Suppressor macrophage (primary cell): Measurements from ENCODE around the gene ANXA9.

Experiments used
- DNase-seq, 4 experiments: peaks; one replicate each; pipeline ENCODE4 v3.0.0-alpha.2; 2020 to 2022
- total RNA-seq, 17 experiments: gene quantifications; one replicate each; lab custom pipeline; 2026; ENCODE audit warnings: mixed read lengths in 6 of 17, inconsistent platforms in 3 of 17; lab: John Stamatoyannopoulos, UW

The ANXA9 gene, protein sequence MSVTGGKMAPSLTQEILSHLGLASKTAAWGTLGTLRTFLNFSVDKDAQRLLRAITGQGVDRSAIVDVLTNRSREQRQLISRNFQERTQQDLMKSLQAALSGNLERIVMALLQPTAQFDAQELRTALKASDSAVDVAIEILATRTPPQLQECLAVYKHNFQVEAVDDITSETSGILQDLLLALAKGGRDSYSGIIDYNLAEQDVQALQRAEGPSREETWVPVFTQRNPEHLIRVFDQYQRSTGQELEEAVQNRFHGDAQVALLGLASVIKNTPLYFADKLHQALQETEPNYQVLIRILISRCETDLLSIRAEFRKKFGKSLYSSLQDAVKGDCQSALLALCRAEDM
- 0.17 to 2.6 (median 1.2) reads per million in 17 experiments for total RNA-seq

DNA sequence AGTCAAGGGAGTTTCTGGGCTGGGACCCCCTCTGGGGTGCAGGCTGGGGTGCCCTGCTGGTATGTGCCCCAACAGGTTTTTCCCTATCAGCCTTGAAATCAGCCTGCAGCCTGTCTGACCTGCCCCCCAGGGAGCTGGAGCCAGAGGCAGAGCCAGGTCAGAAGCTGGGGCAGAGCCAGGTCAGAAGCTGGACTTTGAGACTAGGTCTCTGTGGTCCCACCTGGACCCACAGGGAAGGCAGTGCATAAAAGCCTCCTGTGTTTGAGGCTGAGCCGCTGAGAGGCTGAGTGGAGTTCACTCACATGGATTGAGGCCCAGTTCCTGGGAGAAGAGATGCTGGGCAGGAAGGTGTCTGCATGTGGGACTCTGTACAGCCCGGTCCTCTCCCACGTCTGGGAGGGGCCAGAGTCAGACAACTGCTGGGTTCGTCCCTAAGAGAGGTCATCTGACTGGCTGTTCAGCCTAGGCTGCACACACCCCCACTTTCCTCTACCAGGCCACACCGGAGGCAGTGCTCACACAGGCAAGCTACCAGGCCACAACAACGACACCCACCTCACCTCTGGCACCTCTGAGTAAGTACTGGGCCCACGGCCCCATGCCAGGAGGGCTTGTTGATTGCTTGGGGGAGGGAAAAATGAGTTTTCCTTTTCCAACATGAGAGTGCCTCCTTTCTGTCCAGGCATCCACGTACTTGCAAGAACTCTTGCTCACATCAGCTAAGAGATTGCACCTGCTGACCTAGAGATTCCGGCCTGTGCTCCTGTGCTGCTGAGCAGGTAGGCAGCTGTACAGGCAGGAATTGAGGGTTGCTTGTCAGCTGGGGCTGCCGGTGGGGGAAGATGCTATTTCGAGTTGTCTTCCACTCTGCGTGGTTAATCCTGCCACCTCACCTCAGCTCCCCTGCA is at the start of gene ANXA9:
Gene ANXA9 (plus strand): TSS at position 488 of the 908 bp plus-strand sequence. CDS start 814 bp downstream, outside the sequence.
- peak; percentile 33 to 76 (median 59) for DNase-seq

DNA sequence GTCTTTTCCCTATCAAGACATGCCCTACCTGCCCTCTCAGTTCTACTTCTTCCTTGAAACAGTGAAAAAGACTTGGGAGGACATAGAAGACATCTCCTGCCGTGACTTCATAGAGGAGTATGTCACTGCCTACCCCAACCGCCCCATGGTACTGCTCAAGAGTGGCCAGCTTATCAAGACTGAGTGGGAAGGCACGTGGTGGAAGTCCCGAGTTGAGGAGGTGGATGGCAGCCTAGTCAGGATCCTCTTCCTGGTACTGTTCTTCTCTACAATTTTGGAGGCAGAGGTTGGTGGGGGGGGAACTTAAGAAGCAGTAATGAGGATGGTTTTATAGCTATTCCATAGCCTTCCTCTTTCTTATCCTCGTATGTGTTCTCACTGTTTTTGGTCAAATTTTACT is 37.2 kb upstream of the ANXA9 start:
- DNase-seq, result peak in 1 of 4 experiments; percentile 10

DNA sequence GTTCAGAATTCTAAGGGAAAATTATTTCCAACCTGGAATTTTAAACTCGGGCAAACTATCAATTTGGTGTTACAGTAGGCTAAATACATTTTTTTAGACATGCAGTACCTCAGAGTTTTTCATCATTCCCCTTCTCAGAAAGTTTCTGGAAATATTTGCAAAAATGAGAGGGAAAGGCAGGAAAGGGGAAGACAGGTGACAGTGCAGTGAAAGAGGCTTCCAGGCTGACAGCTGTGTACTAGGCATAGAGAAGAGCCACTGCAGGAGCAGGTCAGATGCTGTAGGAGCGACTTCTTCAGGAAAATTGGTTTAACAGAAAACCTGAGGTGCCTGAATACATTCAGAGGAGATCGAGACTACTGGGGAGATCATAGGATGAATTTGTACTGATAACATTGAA is 27.4 kb upstream of the ANXA9 start:
- no peak for DNase-seq

DNA sequence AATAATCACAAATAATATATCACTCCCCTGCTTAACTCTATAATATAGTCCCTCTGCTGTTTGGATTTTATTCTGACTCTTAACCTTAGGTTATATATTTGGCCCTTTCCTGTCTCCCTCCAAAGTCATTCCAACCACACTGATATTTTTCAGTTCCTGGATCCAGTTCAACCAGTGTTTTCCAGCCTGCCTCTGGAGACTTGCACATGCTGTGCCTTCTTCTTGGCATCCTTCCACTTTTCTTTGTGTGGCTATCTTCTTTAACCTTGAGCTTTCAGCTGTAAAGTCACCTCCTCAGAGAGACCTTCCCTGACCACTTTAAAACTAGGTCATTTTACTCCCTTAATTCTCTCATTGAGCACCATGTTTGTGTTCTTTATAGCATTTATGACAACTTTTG is 26.8 kb upstream of the ANXA9 start:
- DNase-seq, result no peak

DNA sequence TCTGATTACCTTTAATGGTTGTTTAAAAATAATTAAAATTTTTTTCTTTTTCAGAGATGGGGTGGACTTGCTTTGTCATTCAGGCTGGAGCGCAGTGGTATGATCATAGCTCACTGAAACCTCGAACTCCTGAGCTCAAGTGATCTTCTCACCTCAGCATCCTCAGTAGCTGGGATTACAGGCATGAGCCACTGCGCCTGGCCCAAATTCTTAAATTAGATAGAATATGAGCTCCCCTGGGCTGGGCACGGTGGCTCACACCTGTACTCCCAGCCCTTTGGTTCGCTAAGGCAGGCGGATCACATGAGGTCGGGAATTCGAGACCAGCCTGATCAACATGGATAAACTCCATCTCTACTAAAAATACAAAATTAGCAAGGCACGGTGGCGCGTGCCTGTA is 24.4 kb upstream of the ANXA9 start:
- no peak for DNase-seq

DNA sequence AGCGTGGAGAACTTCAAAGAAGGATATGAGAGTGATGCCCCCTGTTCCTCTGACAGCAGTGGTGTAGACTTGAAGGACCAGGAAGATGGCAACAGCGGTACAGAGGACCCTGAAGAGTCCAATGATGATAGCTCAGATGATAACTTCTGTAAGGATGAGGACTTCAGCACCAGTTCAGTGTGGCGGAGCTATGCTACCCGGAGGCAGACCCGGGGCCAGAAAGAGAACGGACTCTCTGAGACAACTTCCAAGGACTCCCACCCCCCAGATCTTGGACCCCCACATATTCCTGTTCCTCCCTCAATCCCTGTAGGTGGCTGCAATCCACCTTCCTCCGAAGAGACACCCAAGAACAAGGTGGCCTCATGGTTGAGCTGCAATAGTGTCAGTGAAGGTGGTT is 21.4 kb upstream of the ANXA9 start:
- no peak for DNase-seq

DNA sequence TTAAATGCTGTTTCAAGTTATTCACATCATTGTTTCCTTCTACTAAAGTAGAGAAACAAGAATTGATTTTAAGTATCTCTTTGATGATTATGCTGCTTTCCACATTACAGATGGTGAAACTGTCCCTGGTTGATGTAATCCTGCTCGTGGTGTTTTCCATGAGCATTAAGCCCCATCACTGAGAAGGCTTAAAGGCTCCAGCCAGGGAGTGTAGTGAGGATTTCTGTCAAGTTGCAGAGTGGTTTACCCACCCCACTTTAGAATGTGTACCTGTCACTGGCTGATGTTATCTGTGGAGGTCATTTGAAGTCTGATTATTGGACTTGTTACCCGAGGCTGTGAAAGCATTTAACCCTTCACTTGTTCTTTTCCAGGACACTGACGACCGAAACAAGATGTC is 20.3 kb upstream of the ANXA9 start:
- DNase-seq, result no peak

DNA sequence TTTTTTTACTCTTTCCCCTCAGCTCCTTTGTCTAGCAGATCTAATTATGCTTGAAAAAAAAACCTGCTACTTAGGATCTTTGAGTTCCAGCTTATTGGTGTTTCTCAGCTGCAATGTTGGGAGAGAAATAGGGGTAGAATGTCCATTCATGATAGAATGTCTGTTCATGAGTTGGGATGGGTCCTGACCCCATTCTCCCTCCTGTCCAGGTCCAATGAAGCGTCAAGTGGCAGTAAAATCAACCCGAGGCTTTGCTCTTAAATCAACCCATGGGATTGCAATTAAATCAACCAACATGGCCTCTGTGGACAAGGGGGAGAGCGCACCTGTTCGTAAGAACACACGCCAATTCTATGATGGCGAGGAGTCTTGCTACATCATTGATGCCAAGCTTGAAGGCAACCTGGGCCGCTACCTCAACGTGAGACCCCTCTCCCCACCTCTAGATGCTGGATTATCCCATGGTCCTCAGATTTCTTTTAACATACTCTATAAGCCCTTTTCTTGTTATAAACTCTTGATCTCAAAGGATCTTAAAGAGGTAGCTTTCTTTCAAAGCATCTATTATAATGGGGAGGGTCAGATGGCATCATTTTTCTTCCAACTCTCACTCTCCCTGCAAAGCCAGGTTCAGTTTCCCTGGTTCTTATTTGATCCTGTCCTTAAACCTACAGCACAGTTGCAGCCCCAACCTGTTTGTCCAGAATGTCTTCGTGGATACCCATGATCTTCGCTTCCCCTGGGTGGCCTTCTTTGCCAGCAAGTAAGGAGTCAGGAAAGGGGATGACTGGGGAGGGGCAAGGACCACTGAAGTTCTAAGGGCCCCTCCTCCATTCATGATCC is 18.6 kb upstream of the ANXA9 start:
- DNase-seq, result no peak

DNA sequence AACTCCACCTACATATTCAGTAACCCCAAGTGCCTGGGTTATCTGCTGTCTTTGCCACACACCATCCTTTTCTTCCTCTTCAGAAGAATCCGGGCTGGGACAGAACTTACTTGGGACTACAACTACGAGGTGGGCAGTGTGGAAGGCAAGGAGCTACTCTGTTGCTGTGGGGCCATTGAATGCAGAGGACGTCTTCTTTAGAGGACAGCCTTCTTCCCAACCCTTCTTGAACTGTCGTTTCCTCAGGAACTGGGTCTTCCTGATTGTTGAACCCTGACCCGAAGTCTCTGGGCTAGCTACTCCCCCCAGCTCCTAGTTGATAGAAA is 18.0 kb upstream of the ANXA9 start:
- DNase-seq, result no peak

DNA sequence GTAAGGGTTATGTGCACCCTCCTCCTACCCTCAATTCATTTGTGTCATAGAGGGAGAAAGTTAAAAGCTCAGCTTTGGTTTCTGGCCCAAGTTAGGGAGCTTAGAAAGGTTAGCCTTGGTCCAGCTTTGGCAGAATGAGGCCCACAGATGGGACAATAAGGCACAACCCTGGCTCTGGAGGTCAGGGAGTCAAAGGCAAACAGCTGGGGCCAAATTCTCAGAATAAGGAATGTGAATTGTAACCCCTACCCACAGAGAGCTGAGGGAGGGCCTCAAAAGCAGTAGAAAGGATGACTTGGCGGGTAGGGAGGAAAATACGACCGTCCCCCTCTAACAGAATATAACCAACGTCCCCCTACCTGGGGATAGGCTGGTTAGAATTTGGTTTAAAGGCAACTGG is 16.5 kb upstream of the ANXA9 start:
- DNase-seq, result no peak

DNA sequence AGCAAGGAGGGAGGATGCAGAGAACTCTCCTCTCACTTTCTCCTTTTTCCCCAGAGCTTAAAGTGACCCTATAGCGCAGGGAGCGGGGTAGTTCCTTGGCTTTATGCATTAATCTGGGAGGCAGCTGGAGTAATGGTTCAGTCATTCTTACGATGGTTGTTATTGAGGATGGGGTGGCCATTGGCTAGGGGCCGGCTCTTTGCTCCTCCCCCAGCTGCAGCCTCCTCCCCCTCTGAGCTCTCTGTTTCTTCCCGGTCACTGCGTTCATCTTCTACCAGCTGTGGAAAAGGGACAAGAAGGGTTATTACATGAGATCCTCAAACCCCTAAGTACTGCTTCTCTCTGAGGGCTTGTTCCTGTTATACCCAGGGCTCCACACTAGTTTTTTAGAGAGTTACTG is 16.1 kb upstream of the ANXA9 start:
- no peak for DNase-seq

DNA sequence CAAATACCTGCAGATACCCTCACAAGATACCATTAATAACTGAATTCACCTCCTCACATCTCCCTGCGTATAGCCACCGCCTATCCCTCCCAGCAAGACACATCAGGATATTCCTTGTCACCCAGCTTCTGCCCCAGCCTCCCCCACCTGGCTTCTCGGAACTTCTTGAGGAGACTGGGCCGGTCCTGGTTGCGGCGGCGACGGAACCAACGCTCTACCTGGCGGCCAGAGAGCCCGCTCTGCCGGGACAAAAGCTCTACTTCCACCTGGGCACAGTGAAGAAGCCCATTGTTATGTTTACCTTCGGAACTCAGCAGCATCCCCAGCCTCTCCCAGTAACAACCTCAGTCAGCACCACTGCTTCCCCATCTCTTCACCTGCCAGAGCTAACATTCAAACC is 14.2 kb upstream of the ANXA9 start:
- DNase-seq, result no peak

DNA sequence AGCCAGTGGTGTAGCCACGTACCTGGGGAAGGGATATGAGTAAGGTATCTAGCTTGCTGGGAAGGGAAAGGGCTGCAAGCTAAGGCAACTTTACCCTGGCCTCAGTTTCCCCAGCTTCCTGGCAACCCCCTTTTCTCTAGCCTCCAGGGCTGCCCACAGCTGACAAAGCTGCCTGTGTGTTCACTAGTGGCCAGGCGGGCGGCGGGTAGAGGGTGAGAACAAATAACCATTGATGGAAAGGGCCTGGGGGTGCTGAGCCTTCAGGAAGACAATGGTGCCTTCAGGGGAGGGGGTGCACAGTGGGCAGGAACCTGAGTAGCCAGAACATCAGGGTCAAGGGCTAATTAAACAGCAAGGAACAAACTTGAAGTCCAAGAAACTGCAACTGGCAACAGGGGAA is 13.6 kb upstream of the ANXA9 start:
- DNase-seq, result no peak

DNA sequence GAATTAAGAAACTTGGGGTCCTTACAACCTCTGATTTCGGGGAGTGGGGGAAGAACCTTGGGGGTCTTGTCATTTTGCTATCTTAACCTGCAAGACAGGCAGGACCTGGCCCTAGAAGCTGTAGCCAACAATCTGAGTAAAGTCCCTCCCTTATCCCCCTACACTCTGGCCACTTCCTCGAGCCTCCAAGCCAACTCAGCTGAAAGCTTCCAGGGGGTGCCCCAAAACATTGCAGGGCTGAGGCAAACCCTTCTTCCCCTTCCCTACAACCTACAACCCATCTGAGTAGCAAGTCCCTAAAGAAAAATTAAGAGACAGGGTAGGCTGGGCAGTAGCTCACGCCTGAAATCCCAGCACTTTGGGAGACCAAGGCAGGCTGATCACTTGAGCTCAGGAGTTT is 12.5 kb upstream of the ANXA9 start:
- peak; percentile 25 to 59 (median 51) for DNase-seq

DNA sequence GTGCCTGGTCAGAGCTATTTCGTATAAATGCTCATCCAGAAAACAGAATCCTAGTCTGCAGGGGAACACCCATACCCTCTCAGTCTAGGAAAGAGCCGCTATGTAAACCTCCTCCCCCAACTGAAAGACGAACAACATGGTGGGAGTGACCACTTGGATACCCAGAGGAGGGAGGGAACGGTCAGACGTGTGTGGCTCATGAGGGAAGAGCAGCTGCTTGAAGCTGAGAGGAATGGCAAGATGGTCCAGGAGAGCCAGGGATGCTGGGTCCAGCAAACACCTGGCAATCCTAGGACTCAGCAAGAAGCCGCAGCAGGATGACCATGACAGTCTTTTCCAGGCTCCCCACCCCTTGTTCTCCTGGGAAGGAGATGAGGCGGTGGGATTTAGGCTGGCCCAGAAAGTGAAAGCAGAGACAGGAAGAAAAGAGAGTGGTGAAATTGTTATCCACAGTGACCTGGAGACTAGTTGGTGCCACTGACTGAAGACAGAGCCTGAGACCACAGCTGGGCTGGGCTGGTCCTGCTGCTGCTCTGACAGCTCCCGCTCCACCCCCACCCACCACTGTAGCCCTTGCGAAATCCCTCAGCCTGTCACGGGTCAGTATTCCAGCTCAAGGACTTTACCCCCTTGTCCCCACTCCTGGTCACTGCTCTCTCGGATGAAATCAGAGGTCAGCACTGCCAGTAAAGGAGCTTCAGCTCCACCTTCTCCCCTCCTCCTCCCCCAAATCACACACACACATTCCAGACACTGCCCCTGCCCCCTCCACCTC is 11.1 kb upstream of the ANXA9 start:
- peak; percentile 40 to 72 (median 58) for DNase-seq

DNA sequence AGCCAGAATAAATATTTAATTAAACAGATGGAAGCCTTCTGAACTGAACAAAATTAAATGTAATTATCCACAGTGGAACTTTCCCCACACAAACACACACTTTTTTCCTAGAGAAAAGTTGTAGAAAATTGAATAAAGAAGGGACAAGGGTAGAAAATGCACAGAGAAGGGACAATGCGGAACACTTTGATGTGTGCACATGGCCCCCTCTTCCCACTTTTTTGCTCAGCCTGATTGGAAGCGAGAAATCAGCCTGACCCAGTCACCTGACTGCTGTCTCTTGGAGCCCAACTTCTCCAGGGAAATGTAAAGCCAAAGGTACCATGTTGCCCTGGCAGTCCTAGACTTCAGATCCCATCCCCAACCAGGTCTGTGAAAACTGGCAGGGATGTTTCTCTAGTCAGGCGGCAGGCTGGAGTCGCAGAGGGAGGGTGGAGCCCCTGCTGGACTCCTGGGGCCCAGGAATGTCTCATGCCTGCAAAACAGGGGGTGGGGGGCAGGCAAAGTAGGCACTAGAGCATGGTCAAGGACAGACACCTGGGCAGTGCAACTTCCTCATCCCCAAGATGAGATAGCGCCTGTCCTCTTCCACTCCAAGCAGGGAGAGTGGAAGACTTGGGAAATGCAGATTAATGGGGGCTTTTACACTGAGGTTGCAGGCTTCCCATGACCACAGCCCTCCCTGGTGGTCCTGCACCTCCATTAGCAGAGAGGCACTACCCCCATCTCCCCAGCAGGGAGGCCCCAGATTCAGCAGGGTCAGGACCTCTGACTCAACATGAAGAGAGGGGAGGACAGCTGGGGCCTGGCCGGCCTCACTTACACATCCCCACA is 10.3 kb upstream of the ANXA9 start:
- DNase-seq, result peak in 1 of 4 experiments; percentile 24

DNA sequence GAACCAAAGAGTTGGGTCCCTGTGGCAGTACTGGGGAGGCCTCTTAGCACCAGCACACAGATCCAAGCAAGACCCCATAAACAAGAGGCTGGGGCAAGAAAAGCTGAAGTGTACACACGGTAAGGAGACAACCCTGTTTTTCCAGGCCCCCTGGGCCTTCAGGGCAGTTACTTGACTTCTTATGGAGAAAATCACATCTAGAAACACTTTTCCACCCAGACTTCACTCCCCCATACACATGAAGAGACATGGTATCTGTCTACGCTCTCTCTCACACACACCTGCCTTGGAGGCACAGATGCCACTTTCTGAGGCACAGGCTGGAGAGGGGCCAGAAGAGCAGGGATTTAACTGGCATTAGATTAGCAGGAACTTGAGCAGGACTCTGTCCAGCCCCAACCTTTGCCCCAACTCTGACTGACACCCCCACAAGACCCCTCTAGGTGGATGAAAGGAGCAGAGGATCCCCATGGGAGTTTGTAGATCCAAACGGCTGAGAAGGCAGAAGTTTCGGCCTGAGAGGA is 9.6 kb upstream of the ANXA9 start:
- no peak for DNase-seq

DNA sequence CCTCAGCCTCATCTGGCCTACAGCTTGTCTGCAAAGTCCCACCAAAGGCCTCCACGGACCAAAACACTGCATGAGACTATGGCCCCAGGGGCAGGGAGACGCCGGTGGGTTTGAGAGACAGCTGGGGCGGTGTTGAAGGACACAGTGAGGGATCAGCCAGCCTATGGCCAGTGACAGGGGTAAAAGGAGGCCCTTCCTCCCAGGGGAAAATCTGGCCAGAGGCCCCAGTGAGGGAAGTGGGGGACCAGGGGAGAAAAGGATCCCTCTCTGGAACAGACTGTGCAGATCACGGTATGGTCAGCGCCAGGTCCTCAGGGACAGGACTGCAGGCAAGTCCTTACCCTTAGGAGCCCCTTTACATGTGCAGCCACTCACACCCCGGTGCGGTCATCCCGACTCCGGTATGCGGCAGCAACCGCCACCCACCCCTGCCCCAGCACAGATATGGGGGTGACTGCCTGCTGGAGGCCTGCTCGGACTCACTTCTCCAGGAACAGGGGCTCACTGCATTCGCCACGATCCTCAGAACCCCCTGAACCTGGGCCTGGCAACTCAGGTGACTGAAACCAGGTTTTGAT is 8.7 kb upstream of the ANXA9 start:
- DNase-seq, result peak in 1 of 4 experiments; percentile 26

DNA sequence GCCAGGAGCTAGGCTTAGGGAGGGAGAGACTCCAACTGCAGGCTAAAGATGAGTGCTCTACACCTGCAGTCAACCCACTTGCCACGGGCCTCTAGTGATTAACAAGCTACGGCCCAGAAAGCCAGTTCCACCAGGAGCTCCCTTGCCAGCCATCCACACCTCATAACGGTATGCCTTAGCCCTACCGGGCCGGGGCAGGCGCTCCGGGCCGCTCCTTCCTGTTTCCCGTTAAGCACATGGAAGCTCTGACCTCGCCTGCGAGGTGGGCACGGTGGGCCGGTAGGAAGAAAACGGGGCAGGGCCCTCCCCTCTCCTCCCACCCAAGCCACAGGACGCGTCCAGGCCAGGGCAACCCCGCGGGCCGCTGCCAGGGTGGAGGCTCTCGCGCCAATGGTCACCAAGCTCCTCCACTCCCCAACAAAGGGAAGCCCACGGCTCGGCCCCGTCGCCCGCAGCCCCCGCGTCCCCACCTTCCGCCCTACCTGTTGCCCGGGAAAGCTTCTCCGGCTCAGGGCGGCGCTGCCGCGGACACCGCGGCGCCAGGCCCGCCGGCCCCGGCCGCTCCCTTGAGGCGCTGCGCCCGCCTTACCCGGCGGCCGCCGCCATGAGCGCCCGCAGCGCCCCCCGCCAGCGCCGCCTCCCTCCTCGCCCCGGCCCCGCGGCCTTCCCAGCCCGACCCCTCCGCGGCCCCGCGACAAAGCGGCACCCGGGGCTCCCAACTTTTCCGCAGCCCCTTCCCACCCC is 8.1 kb upstream of the ANXA9 start:
- DNase-seq, result peak; percentile 37 to 73 (median 54)
